Esophagus muscularis mucosa (tissue), 4 donors: ENCODE results near the gene SLCO3A1.

Source experiments
- EP300 ChIP-seq: sonication (generic); formaldehyde crosslinking; IDR thresholded peaks from one replicate; pipeline ENCODE4 v1.6.1; 2017; ENCODE audit warnings: antibody characterized with exemption
- POLR2A ChIP-seq: fragments of 450-650 bp; IDR thresholded peaks from one replicate; pipeline ENCODE4 v1.6.1; 2017; ENCODE audit warnings: antibody characterized with exemption, moderate library complexity, mild to moderate bottlenecking, low read depth
- TF ChIP-seq, protein P1 (sequence below), 3 experiments: fragments of 200-600 bp in 2 of 3; fragments of 450-650 bp in 1 of 3; sonication (generic) in 2 of 3; IDR thresholded peaks; one replicate each; pipeline ENCODE4 v1.5.1; 2017 to 2019; ENCODE audit warnings: antibody characterized with exemption in 3 of 3, mild to moderate bottlenecking in 2 of 3, moderate library complexity in 1 of 3

GRCh38 chr15:92162657-92163056 is 309.1 kb downstream of the SLCO3A1 start:
- TF ChIP-seq POLR2A (no peak), EP300 (no peak)
- TF ChIP-seq, protein P1, sequence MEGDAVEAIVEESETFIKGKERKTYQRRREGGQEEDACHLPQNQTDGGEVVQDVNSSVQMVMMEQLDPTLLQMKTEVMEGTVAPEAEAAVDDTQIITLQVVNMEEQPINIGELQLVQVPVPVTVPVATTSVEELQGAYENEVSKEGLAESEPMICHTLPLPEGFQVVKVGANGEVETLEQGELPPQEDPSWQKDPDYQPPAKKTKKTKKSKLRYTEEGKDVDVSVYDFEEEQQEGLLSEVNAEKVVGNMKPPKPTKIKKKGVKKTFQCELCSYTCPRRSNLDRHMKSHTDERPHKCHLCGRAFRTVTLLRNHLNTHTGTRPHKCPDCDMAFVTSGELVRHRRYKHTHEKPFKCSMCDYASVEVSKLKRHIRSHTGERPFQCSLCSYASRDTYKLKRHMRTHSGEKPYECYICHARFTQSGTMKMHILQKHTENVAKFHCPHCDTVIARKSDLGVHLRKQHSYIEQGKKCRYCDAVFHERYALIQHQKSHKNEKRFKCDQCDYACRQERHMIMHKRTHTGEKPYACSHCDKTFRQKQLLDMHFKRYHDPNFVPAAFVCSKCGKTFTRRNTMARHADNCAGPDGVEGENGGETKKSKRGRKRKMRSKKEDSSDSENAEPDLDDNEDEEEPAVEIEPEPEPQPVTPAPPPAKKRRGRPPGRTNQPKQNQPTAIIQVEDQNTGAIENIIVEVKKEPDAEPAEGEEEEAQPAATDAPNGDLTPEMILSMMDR (IDR thresholded peaks at IDR 0.05) = no peak
